ENCODE results near the gene TMEM179.
"Not testable (repeated sequence)": the region's sequence is repeated elsewhere in the genome, so short reads cannot be mapped to it uniquely, and the experiment has no call there.

- TF ChIP-seq CTCF, POLR2A (IDR thresholded peaks at IDR 0.05): not testable (repeated sequence)
Measured at GRCh38 chr14:104653130-104653920, 48.8 kb upstream of the TMEM179 start.
